ENCODE measurements around the gene OR5K2. TPM values are rescaled to one million over a fixed set of nuclear protein-coding genes. Genes with fewer than 3 reads are reported as not detected.

OR5K2 gene
- total RNA-seq, 1 donor from 2014 or later, result not detected

DNA sequence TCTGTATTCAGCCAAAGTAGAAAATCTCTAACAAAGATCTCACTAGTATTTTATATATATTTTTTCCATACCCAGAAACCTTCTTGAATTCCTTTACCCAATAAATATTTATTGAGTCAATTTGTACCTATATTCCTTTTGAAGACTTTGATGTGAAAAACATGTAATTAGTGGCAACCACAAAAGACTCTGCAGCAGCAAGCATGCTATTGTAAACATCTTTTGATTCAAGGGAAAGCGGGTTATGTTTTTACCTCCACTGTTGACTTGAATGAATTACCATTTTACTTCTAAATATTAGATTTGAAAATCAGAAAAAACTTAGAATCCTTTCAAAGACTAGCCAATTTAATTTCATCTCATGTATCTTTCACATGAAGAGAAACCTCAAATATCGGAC, 36.7 kb downstream of the OR5K2 start:
- Mint-ChIP-seq H3K27ac (ENCODE audit: unreplicated experiment) (no peak overlapping the region), H3K4me3 (ENCODE audit: unreplicated experiment) (no peak overlapping the region), H3K9me3 (ENCODE audit: low read depth) (no peaks in the 10 kb centered on the region), H3K27me3 (ENCODE audit: low read depth) (peaks cover 34% of the 10 kb centered on the region), H3K36me3 (ENCODE audit: low read depth) (no peaks in the 10 kb centered on the region), H3K4me1 (ENCODE audit: low read depth) (no peaks in the 10 kb centered on the region)
- no peak for TF ChIP-seq CTCF (IDR thresholded peaks at IDR 0.05)
- DNase-seq (ENCODE audit: low spot score), result no peak

DNA sequence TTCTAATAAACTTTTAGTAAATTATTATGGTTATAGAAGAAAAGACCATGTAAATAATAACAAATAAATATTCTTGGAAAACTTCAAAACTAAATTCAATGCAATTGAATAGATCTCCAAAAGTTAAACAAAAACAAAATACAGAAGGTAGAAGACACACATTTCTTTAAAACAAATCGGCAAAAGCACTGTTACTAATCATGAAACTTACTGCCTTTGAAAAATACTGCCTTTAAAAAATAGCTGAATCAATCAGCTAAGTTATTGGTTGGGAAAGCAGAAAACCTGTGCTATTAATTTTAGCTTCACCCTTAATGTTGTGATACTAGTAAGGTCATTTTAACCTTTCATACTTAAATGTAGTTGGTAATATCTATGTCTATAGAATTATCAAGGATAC, 37.3 kb downstream of the OR5K2 start:
- TF ChIP-seq CTCF (IDR thresholded peaks at IDR 0.05), result no peak
- no peaks in the 10 kb centered on the region for H3K36me3 Mint-ChIP-seq (ENCODE audit: low read depth)
- no peak overlapping the region for H3K27ac Mint-ChIP-seq (ENCODE audit: unreplicated experiment)
- H3K4me1 Mint-ChIP-seq (ENCODE audit: low read depth), result no peaks in the 10 kb centered on the region
- H3K9me3 Mint-ChIP-seq (ENCODE audit: low read depth), result no peaks in the 10 kb centered on the region
- peaks cover 34% of the 10 kb centered on the region for H3K27me3 Mint-ChIP-seq (ENCODE audit: low read depth)
- no peak overlapping the region for H3K4me3 Mint-ChIP-seq (ENCODE audit: unreplicated experiment)
- no peak for DNase-seq (ENCODE audit: low spot score)

- no peaks in the 10 kb centered on the region for H3K4me1 Mint-ChIP-seq (ENCODE audit: low read depth)
- DNase-seq (ENCODE audit: low spot score), result no peak
- H3K4me3 Mint-ChIP-seq (ENCODE audit: unreplicated experiment), result no peak overlapping the region
- no peak overlapping the region for H3K27ac Mint-ChIP-seq (ENCODE audit: unreplicated experiment)
- no peak for TF ChIP-seq CTCF (IDR thresholded peaks at IDR 0.05)
- H3K27me3 Mint-ChIP-seq (ENCODE audit: low read depth), result peaks cover 22% of the 10 kb centered on the region
- H3K36me3 Mint-ChIP-seq (ENCODE audit: low read depth), result no peaks in the 10 kb centered on the region
- H3K9me3 Mint-ChIP-seq (ENCODE audit: low read depth), result no peaks in the 10 kb centered on the region
These were observed 39.1 kb downstream of the OR5K2 start for GRCh38 chr3:98536456-98537017.

DNA sequence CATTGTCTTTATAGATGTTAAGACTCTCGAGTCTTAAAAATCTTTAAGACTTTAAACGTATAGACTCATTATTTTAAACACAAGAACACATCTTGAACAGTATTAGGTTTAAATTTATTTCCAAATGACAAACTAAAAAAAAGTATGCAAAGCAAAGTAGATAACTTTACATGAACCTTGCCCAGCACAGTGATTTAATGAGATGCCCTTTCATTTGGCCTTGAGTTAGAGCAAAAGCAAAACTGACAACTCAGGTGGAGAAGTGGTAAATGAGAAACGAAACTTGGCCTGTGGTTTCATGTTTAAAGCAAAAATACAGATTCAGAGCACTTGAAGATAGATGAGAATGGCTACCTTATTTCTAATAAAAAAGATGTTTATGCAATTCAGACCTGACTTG, 42.9 kb downstream of the OR5K2 start:
- DNase-seq (ENCODE audit: low spot score), result no peak
- no peak for TF ChIP-seq CTCF (IDR thresholded peaks at IDR 0.05)

DNA sequence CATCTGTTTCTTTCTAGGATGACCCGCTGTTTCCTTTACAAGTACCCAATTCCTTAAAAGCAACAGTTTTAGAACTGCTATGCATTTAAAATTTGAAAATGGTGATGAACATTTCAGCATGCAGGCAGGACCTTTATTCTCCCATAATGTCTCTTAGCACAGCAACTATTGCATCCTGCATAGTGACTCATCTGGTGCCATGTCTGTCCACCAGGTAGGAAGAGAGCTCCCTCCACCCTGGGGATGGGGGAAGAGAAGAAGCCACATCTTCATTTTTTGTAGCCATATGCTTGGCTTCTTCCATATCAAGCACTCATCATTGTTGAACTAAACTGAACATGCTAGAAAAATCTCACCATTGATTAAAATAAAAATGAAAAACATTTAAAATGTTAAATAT, 44.2 kb downstream of the OR5K2 start:
- Mint-ChIP-seq H3K36me3 (ENCODE audit: low read depth) (no peaks in the 10 kb centered on the region), H3K27me3 (ENCODE audit: low read depth) (peaks cover 31% of the 10 kb centered on the region), H3K27ac (ENCODE audit: unreplicated experiment) (no peak overlapping the region), H3K9me3 (ENCODE audit: low read depth) (no peaks in the 10 kb centered on the region), H3K4me1 (ENCODE audit: low read depth) (no peaks in the 10 kb centered on the region), H3K4me3 (ENCODE audit: unreplicated experiment) (no peak overlapping the region)
- no peak for TF ChIP-seq CTCF (IDR thresholded peaks at IDR 0.05)
- no peak for DNase-seq (ENCODE audit: low spot score)

More for the DNA sequence above, 42.9 kb downstream of the OR5K2 start:
- Mint-ChIP-seq H3K27ac (ENCODE audit: unreplicated experiment) (no peak overlapping the region), H3K9me3 (ENCODE audit: low read depth) (no peaks in the 10 kb centered on the region), H3K4me1 (ENCODE audit: low read depth) (no peaks in the 10 kb centered on the region), H3K4me3 (ENCODE audit: unreplicated experiment) (no peak overlapping the region), H3K36me3 (ENCODE audit: low read depth) (no peaks in the 10 kb centered on the region), H3K27me3 (ENCODE audit: low read depth) (peaks cover 26% of the 10 kb centered on the region)

All from chondrocyte (in vitro differentiated cells).